Neural progenitor cell (in vitro differentiated cells): ENCODE results near the gene CENPN. TPM values are rescaled to one million over a fixed set of nuclear protein-coding genes. Genes with fewer than 3 reads are reported as not detected.

Experiments
- DNase-seq: peaks from one replicate; pipeline ENCODE4 v3.0.0-alpha.2; 2016; ENCODE audit warnings: low spot score
- H2AFZ ChIP-seq: fragments of 200-600 bp; sonication (generic); replicated peaks from 2 replicates; pipeline ENCODE4 v1.6.1; 2016; ENCODE audit warnings: antibody characterized with exemption
- H3F3A ChIP-seq: fragments of 200-600 bp; sonication (generic); 2 replicates; pipeline ENCODE4 v1.6.1; 2016; ENCODE audit warnings: antibody characterized with exemption, low read depth
- H3K27ac ChIP-seq: fragments of 200-600 bp; sonication (generic); 2 replicates; pipeline ENCODE4 v1.5.1; 2016; ENCODE audit warnings: mild to moderate bottlenecking
- H3K27me3 ChIP-seq: fragments of 200-600 bp; sonication (generic); 2 replicates; pipeline ENCODE4 v1.6.1; 2016; ENCODE audit warnings: mild to moderate bottlenecking, moderate library complexity
- H3K36me3 ChIP-seq: fragments of 200-600 bp; sonication (generic); 2 replicates; pipeline ENCODE4 v1.5.1; 2016
- H3K4me1 ChIP-seq: fragments of 200-600 bp; sonication (generic); 2 replicates; pipeline ENCODE4 v1.6.1; 2016; ENCODE audit warnings: mixed run types
- H3K4me2 ChIP-seq: fragments of 200-600 bp; sonication (generic); 2 replicates; pipeline ENCODE4 v1.6.1; 2016
- H3K4me3 ChIP-seq: fragments of 200-600 bp; sonication (generic); 2 replicates; pipeline ENCODE4 v1.5.1; 2016
- H3K79me2 ChIP-seq: fragments of 200-600 bp; sonication (generic); 2 replicates; pipeline ENCODE4 v1.6.1; 2016; ENCODE audit warnings: low read depth
- H3K9ac ChIP-seq: fragments of 200-600 bp; sonication (generic); 2 replicates; pipeline ENCODE4 v1.6.1; 2016
- H3K9me3 ChIP-seq: fragments of 200-600 bp; sonication (generic); 2 replicates; pipeline ENCODE4 v1.5.1; 2016; ENCODE audit warnings: low read depth
- H4K20me1 ChIP-seq: fragments of 200-600 bp; sonication (generic); 2 replicates; pipeline ENCODE4 v1.6.1; 2016; ENCODE audit warnings: low read depth
- H3K27ac Mint-ChIP-seq: 3 replicates; pipeline ENCODE4 v1.8.0; 2021; ENCODE audit warnings: mixed read lengths
- H3K27me3 Mint-ChIP-seq: 2 replicates; pipeline ENCODE4 v1.8.0; 2022; ENCODE audit warnings: low read depth, mild to moderate bottlenecking, inconsistent platforms, moderate library complexity, mixed read lengths; ENCODE audit not compliant: insufficient read depth
- H3K36me3 Mint-ChIP-seq: 3 replicates; pipeline ENCODE4 v1.8.0; 2021; ENCODE audit warnings: mixed read lengths
- H3K4me1 Mint-ChIP-seq: 3 replicates; pipeline ENCODE4 v1.8.0; 2021; ENCODE audit warnings: mixed read lengths
- H3K4me3 Mint-ChIP-seq: 3 replicates; pipeline ENCODE4 v1.8.0; 2021; ENCODE audit warnings: mild to moderate bottlenecking, moderate library complexity, mixed read lengths
- H3K9me3 Mint-ChIP-seq: 3 replicates; pipeline ENCODE4 v1.8.0; 2020; ENCODE audit warnings: mixed read lengths
- CTCF ChIP-seq: fragments of 200-600 bp; sonication (generic); IDR thresholded peaks from 2 replicates; pipeline ENCODE4 v1.5.1; 2017; ENCODE audit warnings: antibody characterized with exemption, mild to moderate bottlenecking
- EZH2 ChIP-seq: fragments of 200-600 bp; sonication (generic); IDR thresholded peaks from 2 replicates; pipeline ENCODE4 v1.6.1; 2017; ENCODE audit warnings: antibody characterized with exemption, mild to moderate bottlenecking, moderate library complexity
- EZH2phosphoT487 ChIP-seq: fragments of 200-600 bp; sonication (generic); IDR thresholded peaks from 2 replicates; pipeline ENCODE4 v1.6.1; 2017; ENCODE audit warnings: antibody characterized with exemption
- total RNA-seq: library from RNA; depleted of rRNA; stranded (reverse); fragments of >200 nt; gene quantifications from 2 replicates; pipeline ENCODE4 v1.2.3, GENCODE V29; 2015; ENCODE audit warnings: low replicate concordance

The CENPN gene
- total RNA-seq, 1 donor from 2014 or later = 111 TPM

DNA sequence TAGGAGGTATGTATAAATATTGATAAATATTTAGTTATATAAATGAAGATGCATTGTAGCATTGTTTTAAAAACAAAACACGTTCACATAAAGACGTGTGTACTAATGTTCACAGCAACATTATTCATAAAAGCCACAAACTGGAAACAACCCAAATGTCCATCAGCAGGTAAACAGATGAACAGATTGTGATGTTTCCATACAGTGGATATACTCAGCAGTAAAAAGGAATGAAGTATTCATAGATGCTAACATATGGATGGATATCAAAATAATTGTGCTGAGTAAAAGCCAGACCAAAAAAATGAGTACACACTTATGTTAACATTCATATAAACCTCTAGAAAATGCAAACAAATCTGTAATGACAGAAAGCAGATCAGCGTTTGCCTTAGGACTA is 6.0 kb downstream of the CENPN start:
- Histone ChIP-seq H3K36me3 (peaks cover 40% of the 10 kb centered on the region), H3F3A (no peaks in the 10 kb centered on the region), H3K79me2 (peaks cover 43% of the 10 kb centered on the region), H3K9me3 (no peaks in the 10 kb centered on the region), H3K4me2 (no peak overlapping the region), H4K20me1 (peaks cover 23% of the 10 kb centered on the region), H3K27ac (no peak overlapping the region), H3K27me3 (no peaks in the 10 kb centered on the region), H3K4me1 (peaks cover 5% of the 10 kb centered on the region), H3K4me3 (no peak overlapping the region), H3K9ac (no peak overlapping the region), H2AFZ (no peak overlapping the region)
- no peaks in the 10 kb centered on the region for H3K9me3 Mint-ChIP-seq
- H3K27me3 Mint-ChIP-seq = no peaks in the 10 kb centered on the region
- no peak overlapping the region for H3K27ac Mint-ChIP-seq
- peaks cover 23% of the 10 kb centered on the region for H3K36me3 Mint-ChIP-seq
- no peak for TF ChIP-seq EZH2phosphoT487
- TF ChIP-seq CTCF = no peak
- TF ChIP-seq EZH2 = no peak
- no peak for DNase-seq
- H3K4me1 Mint-ChIP-seq = peaks cover 14% of the 10 kb centered on the region
- no peak overlapping the region for H3K4me3 Mint-ChIP-seq

GRCh38 chr16:81014672-81015071 is 7.7 kb downstream of the CENPN start:
- Histone ChIP-seq H3F3A (no peaks in the 10 kb centered on the region), H3K27ac (no peak overlapping the region), H3K27me3 (no peaks in the 10 kb centered on the region), H4K20me1 (peaks cover 10% of the 10 kb centered on the region), H3K36me3 (peaks cover 41% of the 10 kb centered on the region), H3K4me2 (no peak overlapping the region), H3K79me2 (peaks cover 26% of the 10 kb centered on the region), H3K4me3 (no peak overlapping the region), H3K9ac (no peak overlapping the region), H3K9me3 (no peaks in the 10 kb centered on the region), H2AFZ (no peak overlapping the region), H3K4me1 (no peaks in the 10 kb centered on the region)
- Mint-ChIP-seq H3K4me3 (no peak overlapping the region), H3K27me3 (no peaks in the 10 kb centered on the region), H3K27ac (no peak overlapping the region), H3K9me3 (no peaks in the 10 kb centered on the region), H3K4me1 (peaks cover 5% of the 10 kb centered on the region), H3K36me3 (peaks cover 26% of the 10 kb centered on the region)
- TF ChIP-seq EZH2 = no peak
- TF ChIP-seq CTCF = no peak
- TF ChIP-seq EZH2phosphoT487 = no peak
- DNase-seq = no peak

GRCh38 chr16:81018496-81018895 is 11.5 kb downstream of the CENPN start:
- no peak overlapping the region for H3K4me2 ChIP-seq
- no peak overlapping the region for H3K4me3 Mint-ChIP-seq
- H3K4me1 Mint-ChIP-seq = no peaks in the 10 kb centered on the region
- no peaks in the 10 kb centered on the region for H3K79me2 ChIP-seq
- no peak for TF ChIP-seq CTCF
- no peak for TF ChIP-seq EZH2
- no peak for TF ChIP-seq EZH2phosphoT487
- no peaks in the 10 kb centered on the region for H3F3A ChIP-seq
- no peaks in the 10 kb centered on the region for H4K20me1 ChIP-seq
- H3K9me3 ChIP-seq = no peaks in the 10 kb centered on the region
- H3K27ac Mint-ChIP-seq = no peak overlapping the region
- no peaks in the 10 kb centered on the region for H3K27me3 ChIP-seq
- DNase-seq = no peak
- no peak overlapping the region for H2AFZ ChIP-seq
- no peak overlapping the region for H3K4me3 ChIP-seq
- H3K27me3 Mint-ChIP-seq = peaks cover 2% of the 10 kb centered on the region
- H3K9ac ChIP-seq = no peak overlapping the region
- no peak overlapping the region for H3K27ac ChIP-seq
- no peaks in the 10 kb centered on the region for H3K9me3 Mint-ChIP-seq
- H3K36me3 Mint-ChIP-seq = peaks cover 17% of the 10 kb centered on the region
- peaks cover 32% of the 10 kb centered on the region for H3K36me3 ChIP-seq
- H3K4me1 ChIP-seq = no peaks in the 10 kb centered on the region
